Subcutaneous abdominal adipose tissue (tissue), 5 donors: ENCODE measurements around the gene ITIH5.

Source experiments
- H3K27ac ChIP-seq: one replicate; pipeline ENCODE4 v1.7.0; 2013; ENCODE audit warnings: low read depth, mild to moderate bottlenecking, inconsistent platforms, low read length, moderate library complexity
- H3K27me3 ChIP-seq, 5 donors: one replicate each; pipeline ENCODE4 v1.7.0; 2013; ENCODE audit warnings: low read length in 5 of 5, inconsistent platforms in 1 of 5; ENCODE audit not compliant: control insufficient read depth in 5 of 5, insufficient read depth in 4 of 5
- H3K36me3 ChIP-seq, 5 donors: one replicate each; pipeline ENCODE4 v1.7.0; 2013; ENCODE audit warnings: low read length in 5 of 5; ENCODE audit not compliant: control insufficient read depth in 5 of 5, insufficient read depth in 5 of 5
- H3K4me1 ChIP-seq, 5 donors: one replicate each; pipeline ENCODE4 v1.7.0; 2013; ENCODE audit warnings: low read length in 5 of 5, mild to moderate bottlenecking in 3 of 5, moderate library complexity in 1 of 5; ENCODE audit not compliant: control insufficient read depth in 5 of 5, insufficient read depth in 5 of 5
- H3K4me3 ChIP-seq, 5 donors: one replicate each; pipeline ENCODE4 v1.7.0; 2013; ENCODE audit warnings: low read length in 5 of 5, low read depth in 1 of 5
- H3K9ac ChIP-seq, 5 donors: one replicate each; pipeline ENCODE4 v1.7.0; 2013; ENCODE audit warnings: low read length in 5 of 5, mild to moderate bottlenecking in 4 of 5, moderate library complexity in 3 of 5
- H3K9me3 ChIP-seq, 5 donors: one replicate each; pipeline ENCODE4 v1.7.0; 2013; ENCODE audit warnings: low read length in 5 of 5; ENCODE audit not compliant: control insufficient read depth in 5 of 5
- donor health status: healthy.
- donor health status: healthy.
- donor health status: healthy.
- donor health status: healthy.
- donor health status: healthy.

ITIH5 gene

GRCh38 chr10:7547829-7548228 is 118.9 kb downstream of the ITIH5 start:
- Histone ChIP-seq H3K4me1 (peaks cover 13 to 44% (median 36%) of the 10 kb centered on the region in 5 donors), H3K36me3 (no peaks in the 10 kb centered on the region), H3K27ac (peak overlapping the region; percentile 55), H3K9ac (no peak overlapping the region), H3K4me3 (no peak overlapping the region), H3K27me3 (no peaks in the 10 kb centered on the region), H3K9me3 (no peaks in the 10 kb centered on the region)

- Histone ChIP-seq H3K4me3 (no peak overlapping the region), H3K36me3 (no peaks in the 10 kb centered on the region), H3K4me1 (peaks cover 13 to 46% (median 33%) of the 10 kb centered on the region in 5 donors), H3K9ac (no peak overlapping the region), H3K27me3 (no peaks in the 10 kb centered on the region), H3K9me3 (no peaks in the 10 kb centered on the region), H3K27ac (peak overlapping the region; percentile 55)
These were observed 119.6 kb downstream of the ITIH5 start for GRCh38 chr10:7547206-7547605.

- H3K36me3 ChIP-seq = no peaks in the 10 kb centered on the region
- H3K27ac ChIP-seq = peak overlapping the region; percentile 30
- no peak overlapping the region for H3K4me3 ChIP-seq
- H3K9ac ChIP-seq = no peak overlapping the region
- H3K27me3 ChIP-seq = no peaks in the 10 kb centered on the region
- no peaks in the 10 kb centered on the region for H3K9me3 ChIP-seq
- H3K4me1 ChIP-seq = peaks cover 13 to 46% (median 32%) of the 10 kb centered on the region in 5 donors
These were observed 120.3 kb downstream of the ITIH5 start for GRCh38 chr10:7546385-7546967.

GRCh38 chr10:7545792-7546191 is 121.0 kb downstream of the ITIH5 start:
- no peaks in the 10 kb centered on the region for H3K27me3 ChIP-seq
- H3K4me1 ChIP-seq = peaks cover 13 to 48% (median 37%) of the 10 kb centered on the region in 5 donors
- H3K36me3 ChIP-seq = no peaks in the 10 kb centered on the region
- H3K9me3 ChIP-seq = no peaks in the 10 kb centered on the region
- no peak overlapping the region for H3K9ac ChIP-seq
- no peak overlapping the region for H3K27ac ChIP-seq
- H3K4me3 ChIP-seq = no peak overlapping the region

- no peaks in the 10 kb centered on the region for H3K27me3 ChIP-seq
These were observed 121.5 kb downstream of the ITIH5 start for GRCh38 chr10:7545261-7545660.

GRCh38 chr10:7544203-7544602 is 122.6 kb downstream of the ITIH5 start:
- Histone ChIP-seq H3K9ac (no peak overlapping the region), H3K36me3 (no peaks in the 10 kb centered on the region), H3K27me3 (no peaks in the 10 kb centered on the region), H3K4me1 (peaks cover 13 to 52% (median 41%) of the 10 kb centered on the region in 5 donors), H3K27ac (no peak overlapping the region), H3K9me3 (no peaks in the 10 kb centered on the region), H3K4me3 (no peak overlapping the region)

More at GRCh38 chr10:7545261-7545660, 121.5 kb downstream of the ITIH5 start:
- H3K9ac ChIP-seq = no peak overlapping the region
- no peak overlapping the region for H3K27ac ChIP-seq
- no peaks in the 10 kb centered on the region for H3K9me3 ChIP-seq
- no peak overlapping the region for H3K4me3 ChIP-seq
- no peaks in the 10 kb centered on the region for H3K36me3 ChIP-seq
- peaks cover 13 to 49% (median 38%) of the 10 kb centered on the region in 5 donors for H3K4me1 ChIP-seq

- Histone ChIP-seq H3K27me3 (no peaks in the 10 kb centered on the region), H3K4me3 (no peak overlapping the region), H3K9me3 (peaks cover 0 to 9% (median 6%) of the 10 kb centered on the region in 5 donors), H3K4me1 (peaks cover 6 to 43% (median 34%) of the 10 kb centered on the region in 5 donors), H3K9ac (no peak overlapping the region), H3K36me3 (no peaks in the 10 kb centered on the region), H3K27ac (peak overlapping the region; percentile 70)
These were observed 124.4 kb downstream of the ITIH5 start for GRCh38 chr10:7542189-7542914.

GRCh38 chr10:7541137-7542087 is 125.4 kb downstream of the ITIH5 start:
- Histone ChIP-seq H3K4me1 (peaks cover 4 to 41% (median 30%) of the 10 kb centered on the region in 5 donors), H3K9ac (peak overlapping the region in 1 of 5 donors; percentile 22)

GRCh38 chr10:7538970-7539654 is 127.7 kb downstream of the ITIH5 start:
- Histone ChIP-seq H3K4me1 (peaks cover 4 to 41% (median 30%) of the 10 kb centered on the region in 5 donors), H3K36me3 (no peaks in the 10 kb centered on the region), H3K9me3 (peaks cover 0 to 9% (median 6%) of the 10 kb centered on the region in 5 donors), H3K27ac (no peak overlapping the region), H3K9ac (no peak overlapping the region), H3K27me3 (no peaks in the 10 kb centered on the region), H3K4me3 (no peak overlapping the region)

More at GRCh38 chr10:7541137-7542087, 125.4 kb downstream of the ITIH5 start:
- Histone ChIP-seq H3K9me3 (peaks cover 0 to 9% (median 6%) of the 10 kb centered on the region in 5 donors), H3K27me3 (no peaks in the 10 kb centered on the region), H3K27ac (peak overlapping the region; percentile 70), H3K36me3 (no peaks in the 10 kb centered on the region), H3K4me3 (peak overlapping the region in 1 of 5 donors; percentile 9)
